GM18526 (cell line): Measurements from ENCODE around the gene MTARC2.

Source experiments
- POLR2A ChIP-seq: IDR thresholded peaks from 3 replicates; pipeline ENCODE4 v1.6.1; 2011; ENCODE audit not compliant: insufficient read length; ENCODE audit errors: extremely low read depth

Gene MTARC2

GRCh38 chr1:220824031-220824989 is 76.2 kb downstream of the MTARC2 start:
- TF ChIP-seq POLR2A: no peak

GRCh38 chr1:220825819-220826551 is 77.9 kb downstream of the MTARC2 start:
- TF ChIP-seq POLR2A: no peak

- TF ChIP-seq POLR2A: no peak
Observed at GRCh38 chr1:220826729-220827128, 78.6 kb downstream of the MTARC2 start.

- no peak for TF ChIP-seq POLR2A
Observed at GRCh38 chr1:220827445-220828178, 79.5 kb downstream of the MTARC2 start.

GRCh38 chr1:220828179-220828490 is 80.0 kb downstream of the MTARC2 start:
- TF ChIP-seq POLR2A: no peak

GRCh38 chr1:220828950-220829586 is 80.9 kb downstream of the MTARC2 start:
- TF ChIP-seq POLR2A: no peak

- no peak for TF ChIP-seq POLR2A
Observed at GRCh38 chr1:220833436-220833835, 85.3 kb downstream of the MTARC2 start.
